Lung (tissue), 12 donors: ENCODE results near the gene JADE1. TPM values are rescaled to one million over a fixed set of nuclear protein-coding genes. Genes with fewer than 3 reads are reported as not detected.

ENCODE experiments used
- ATAC-seq: fragments of 200-7000 bp; cut with Tn5 transposase; one replicate; pipeline ENCODE4 v1.9.1; 2020; ENCODE audit warnings: moderate number of reproducible peaks; ENCODE audit not compliant: insufficient read depth, low FRiP score
- DNase-seq, 3 donors: peaks; one replicate each; pipeline ENCODE4 v3.0.0-alpha.2; 2013 to 2017
- H3K27ac ChIP-seq, 2 donors: one replicate each; pipeline ENCODE4 v1.5.1; 2013; ENCODE audit warnings: mild to moderate bottlenecking in 2 of 2, moderate library complexity in 2 of 2, control low read depth in 1 of 2, inconsistent platforms in 1 of 2, low read depth in 1 of 2, low read length in 1 of 2
- H3K27me3 ChIP-seq, 3 donors: one replicate each; pipeline ENCODE4 v1.5.1; 2013; ENCODE audit warnings: low read length in 2 of 3; ENCODE audit not compliant: control insufficient read depth in 3 of 3, insufficient read depth in 3 of 3
- H3K36me3 ChIP-seq, 4 donors: one replicate each; pipeline ENCODE4 v1.5.1; 2013; ENCODE audit warnings: low read length in 4 of 4, mild to moderate bottlenecking in 1 of 4, moderate library complexity in 1 of 4; ENCODE audit not compliant: control insufficient read depth in 4 of 4, insufficient read depth in 4 of 4
- H3K4me1 ChIP-seq, 5 donors: one replicate each; pipeline ENCODE4 v1.5.1; 2013; ENCODE audit warnings: low read length in 5 of 5, mild to moderate bottlenecking in 2 of 5, moderate library complexity in 1 of 5; ENCODE audit not compliant: control insufficient read depth in 5 of 5, insufficient read depth in 5 of 5
- H3K4me3 ChIP-seq: one replicate; pipeline ENCODE4 v1.5.1; 2013; ENCODE audit warnings: mild to moderate bottlenecking, control low read depth, moderate library complexity
- H3K9ac ChIP-seq, 2 donors: one replicate each; pipeline ENCODE4 v1.5.1; 2013; ENCODE audit warnings: low read length in 2 of 2, control low read depth in 1 of 2; ENCODE audit not compliant: insufficient read depth in 1 of 2
- H3K9me3 ChIP-seq, 4 donors: one replicate each; pipeline ENCODE4 v1.5.1; 2013; ENCODE audit warnings: low read length in 3 of 4, mild to moderate bottlenecking in 1 of 4, moderate library complexity in 1 of 4; ENCODE audit not compliant: control insufficient read depth in 4 of 4, insufficient read depth in 3 of 4
- WGBS, 2 donors: extraction: QIAGEN DNeasy Blood & Tissue Kit; methylation state at CpG; one replicate each; pipeline ENCODE4 v1.1.7; 2013; 5-methylcytosine and 5-hydroxymethylcytosine counted together
- polyA plus RNA-seq, 2 donors: library from polyadenylated mRNA; stranded (reverse); fragments of 200-250 nt; gene quantifications; one replicate each; pipeline ENCODE4 v1.2.1, GENCODE V29; 2013
- total RNA-seq, 2 donors: library from RNA; depleted of rRNA in 1 of 2; stranded (reverse); fragments of >200 nt in 1 of 2; gene quantifications; one replicate each; pipeline ENCODE4 v1.2.1, GENCODE V29; 2014 to 2021
- TF ChIP-seq, protein P1 (sequence below): IDR thresholded peaks from 2 replicates; pipeline ENCODE4 v1.5.1; 2012; ENCODE audit warnings: mild to moderate bottlenecking; ENCODE audit errors: control extremely low read depth, extremely low read depth
- donor health status: control.
- donor health status: control.
- donor health status: Bipolar disorder and iron deficiency.
- donor health status: healthy.
- donor health status: DM: yes; HTN: yes; CAD: no.

JADE1 gene
- total and polyA plus RNA-seq, 4 donors: 8.9 to 46.1 (median 17.5) TPM

DNA sequence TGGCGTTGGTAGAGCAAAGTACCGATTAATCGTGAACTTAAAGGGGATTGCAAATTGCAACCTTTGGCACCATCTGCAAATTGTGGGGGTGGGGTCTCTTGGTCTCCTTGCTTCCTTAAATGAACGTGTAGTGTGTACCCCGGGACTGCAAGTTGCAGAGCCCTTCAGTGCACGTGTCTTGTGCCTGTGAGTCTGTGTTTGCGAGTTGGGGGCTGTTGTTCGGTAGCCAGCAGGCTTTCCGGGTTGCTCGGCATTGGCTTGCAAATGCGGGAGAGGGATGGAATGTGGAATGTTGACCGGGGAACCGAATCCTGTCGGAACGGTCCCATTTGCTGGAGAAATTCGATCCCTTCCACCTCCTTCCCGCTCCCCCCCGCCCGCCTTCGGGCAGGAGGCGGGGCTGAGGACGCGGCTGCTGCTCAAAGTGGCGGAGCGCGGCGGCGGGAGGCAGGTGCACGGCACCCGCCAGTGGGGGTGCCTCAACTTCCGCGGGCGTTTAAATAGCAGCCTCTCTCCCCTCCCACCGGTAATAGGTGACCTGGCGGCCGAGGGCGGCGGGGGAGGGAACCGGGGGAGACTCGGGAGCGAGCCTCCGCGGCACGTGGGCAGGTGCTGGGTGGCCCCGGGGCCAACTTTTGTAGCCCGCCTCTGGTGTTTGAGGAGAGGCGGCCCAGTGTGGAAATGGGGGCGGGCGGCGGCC is 1.5 kb downstream of the JADE1 start:
- H3K4me1 ChIP-seq: peaks cover 0 to 8% (median 3%) of the 10 kb centered on the region in 5 donors
- H3K27me3 ChIP-seq: no peaks in the 10 kb centered on the region
- H3K4me3 ChIP-seq: peak overlapping the region; percentile 78
- H3K9ac ChIP-seq: peak overlapping the region; percentile 21 to 73
- TF ChIP-seq, protein P1, sequence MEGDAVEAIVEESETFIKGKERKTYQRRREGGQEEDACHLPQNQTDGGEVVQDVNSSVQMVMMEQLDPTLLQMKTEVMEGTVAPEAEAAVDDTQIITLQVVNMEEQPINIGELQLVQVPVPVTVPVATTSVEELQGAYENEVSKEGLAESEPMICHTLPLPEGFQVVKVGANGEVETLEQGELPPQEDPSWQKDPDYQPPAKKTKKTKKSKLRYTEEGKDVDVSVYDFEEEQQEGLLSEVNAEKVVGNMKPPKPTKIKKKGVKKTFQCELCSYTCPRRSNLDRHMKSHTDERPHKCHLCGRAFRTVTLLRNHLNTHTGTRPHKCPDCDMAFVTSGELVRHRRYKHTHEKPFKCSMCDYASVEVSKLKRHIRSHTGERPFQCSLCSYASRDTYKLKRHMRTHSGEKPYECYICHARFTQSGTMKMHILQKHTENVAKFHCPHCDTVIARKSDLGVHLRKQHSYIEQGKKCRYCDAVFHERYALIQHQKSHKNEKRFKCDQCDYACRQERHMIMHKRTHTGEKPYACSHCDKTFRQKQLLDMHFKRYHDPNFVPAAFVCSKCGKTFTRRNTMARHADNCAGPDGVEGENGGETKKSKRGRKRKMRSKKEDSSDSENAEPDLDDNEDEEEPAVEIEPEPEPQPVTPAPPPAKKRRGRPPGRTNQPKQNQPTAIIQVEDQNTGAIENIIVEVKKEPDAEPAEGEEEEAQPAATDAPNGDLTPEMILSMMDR: no peak
- peak overlapping the region; percentile 94 to 99 for H3K27ac ChIP-seq
- peak; percentile 83 to 86 (median 84) for DNase-seq
- H3K36me3 ChIP-seq: no peaks in the 10 kb centered on the region
- H3K9me3 ChIP-seq: no peaks in the 10 kb centered on the region
- WGBS, 2 donors: 0 to 1% methylated on average over 36 to 50 of the region's 50 CpGs
- peak; percentile 48 for ATAC-seq

DNA sequence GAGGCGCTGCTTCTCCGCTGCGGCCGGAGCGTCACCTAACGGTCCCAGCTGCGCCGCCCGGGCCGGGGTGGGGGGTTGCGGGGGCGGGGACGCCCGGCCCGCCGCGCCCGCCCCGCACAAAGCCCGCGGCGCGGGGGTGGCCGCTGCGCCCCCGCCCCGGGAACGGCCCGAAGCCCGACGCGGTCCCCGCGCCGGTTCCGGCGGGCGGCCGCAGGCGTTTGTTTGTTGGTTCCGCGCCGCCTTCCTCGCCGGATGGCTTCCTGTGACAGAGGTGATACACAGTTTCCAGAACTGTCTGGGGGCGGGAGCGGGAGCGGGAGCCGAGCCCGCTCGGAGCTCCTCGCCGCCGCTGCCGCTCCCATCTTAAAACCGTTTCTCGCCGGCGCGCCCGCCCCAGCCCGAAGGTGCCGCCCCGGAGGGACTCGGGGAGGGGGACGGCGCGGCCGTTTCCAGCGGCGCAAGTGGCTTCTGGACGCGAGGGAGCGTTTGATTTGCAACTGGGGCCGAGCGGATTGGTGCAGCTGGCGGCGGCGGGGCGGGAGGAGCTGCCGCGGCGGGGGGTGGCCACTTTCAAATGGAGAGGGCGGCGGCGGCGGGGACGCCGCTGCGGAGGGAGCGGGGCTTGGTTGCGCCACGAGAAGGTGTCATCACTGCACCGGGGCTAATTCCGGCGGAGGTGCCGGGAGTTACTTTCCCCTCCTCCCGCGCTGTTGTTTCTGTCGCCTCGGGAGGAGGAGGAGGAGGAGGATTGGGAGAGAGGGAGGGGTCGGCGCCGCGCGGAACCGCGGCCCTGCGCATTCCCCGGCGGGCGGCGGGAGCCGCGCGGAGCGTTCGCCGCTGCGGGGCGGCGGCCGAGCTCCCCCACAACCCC is 2.3 kb downstream of the JADE1 start:
- TF ChIP-seq, protein P1: no peak
- peaks cover 0 to 8% (median 3%) of the 10 kb centered on the region in 5 donors for H3K4me1 ChIP-seq
- DNase-seq (peak; percentile 90 to 92 (median 90)), ATAC-seq (peak; percentile 58)
- no peaks in the 10 kb centered on the region for H3K27me3 ChIP-seq
- WGBS, 2 donors: 0 to 1% methylated on average over 54 to 122 of the region's 123 CpGs
- peak overlapping the region; percentile 94 to 99 for H3K27ac ChIP-seq
- H3K36me3 ChIP-seq: no peaks in the 10 kb centered on the region
- peak overlapping the region in 1 of 2 donors; percentile 25 for H3K9ac ChIP-seq
- no peaks in the 10 kb centered on the region for H3K9me3 ChIP-seq
- peak overlapping the region; percentile 78 for H3K4me3 ChIP-seq

- no peaks in the 10 kb centered on the region for H3K9me3 ChIP-seq
- no peaks in the 10 kb centered on the region for H3K27me3 ChIP-seq
- H3K4me3 ChIP-seq: peak overlapping the region; percentile 78
- H3K27ac ChIP-seq: peak overlapping the region; percentile 86 to 99
- ATAC-seq: no peak
- DNase-seq: peak; percentile 81 to 88 (median 87)
- no peaks in the 10 kb centered on the region for H3K36me3 ChIP-seq
- H3K9ac ChIP-seq: peak overlapping the region; percentile 25 to 73
- H3K4me1 ChIP-seq: peaks cover 0 to 8% (median 3%) of the 10 kb centered on the region in 5 donors
- TF ChIP-seq, protein P1: no peak
- WGBS, 2 donors: 1% methylated on average over 32 to 33 of the region's 33 CpGs
These were observed 3.1 kb downstream of the JADE1 start for GRCh38 chr4:128812442-128813235.
